ENCODE measurements around the gene CYP2E1. TPM values are rescaled to one million over a fixed set of nuclear protein-coding genes. Genes with fewer than 3 reads are reported as not detected.
"Not testable (repeated sequence)": the region's sequence is repeated elsewhere in the genome, so short reads cannot be mapped to it uniquely, and the experiment has no call there.

CYP2E1 gene
- total RNA-seq, 1 donor, result 1.8 TPM

GRCh38 chr10:133567609-133568286, 40.6 kb downstream of the CYP2E1 start:
- no peak for TF ChIP-seq CTCF (IDR thresholded peaks at IDR 0.05; ENCODE audit: extremely low read depth, low read depth, low read length)
- no peak overlapping the region for H3K27ac ChIP-seq (ENCODE audit: low read depth, low read length)
- H3K4me3 ChIP-seq (ENCODE audit: insufficient read depth, low read length), result no peak overlapping the region
- no peaks in the 10 kb centered on the region for H3K79me2 ChIP-seq (ENCODE audit: insufficient read depth, low read length)
- H4K20me1 ChIP-seq (ENCODE audit: insufficient read depth, low read length), result no peaks in the 10 kb centered on the region
- no peaks in the 10 kb centered on the region for H3K36me3 ChIP-seq (ENCODE audit: insufficient read depth, low read length)
- H3K4me2 ChIP-seq (ENCODE audit: insufficient read depth, low read length), result no peak overlapping the region
- no peak for DNase-seq (ENCODE audit: insufficient read length, low spot score, missing footprints)
- no peak overlapping the region for H2AFZ ChIP-seq (ENCODE audit: low read length)
- no peaks in the 10 kb centered on the region for H3K27me3 ChIP-seq (ENCODE audit: insufficient read depth, low read length)
- H3K9me3 ChIP-seq (ENCODE audit: low read depth, low read length), result no peaks in the 10 kb centered on the region
- H3K4me1 ChIP-seq (ENCODE audit: insufficient read depth, low read length), result no peaks in the 10 kb centered on the region

GRCh38 chr10:133568287-133568614, 41.1 kb downstream of the CYP2E1 start:
- H3K27me3 ChIP-seq (ENCODE audit: insufficient read depth, low read length), result no peaks in the 10 kb centered on the region
- no peak overlapping the region for H3K27ac ChIP-seq (ENCODE audit: low read depth, low read length)
- H3K79me2 ChIP-seq (ENCODE audit: insufficient read depth, low read length), result no peaks in the 10 kb centered on the region
- H3K4me3 ChIP-seq (ENCODE audit: insufficient read depth, low read length), result no peak overlapping the region
- no peak overlapping the region for H2AFZ ChIP-seq (ENCODE audit: low read length)
- peaks cover 3% of the 10 kb centered on the region for H3K9me3 ChIP-seq (ENCODE audit: low read depth, low read length)
- no peak overlapping the region for H3K4me2 ChIP-seq (ENCODE audit: insufficient read depth, low read length)
- H4K20me1 ChIP-seq (ENCODE audit: insufficient read depth, low read length), result no peaks in the 10 kb centered on the region
- no peak for DNase-seq (ENCODE audit: insufficient read length, low spot score, missing footprints)
- H3K4me1 ChIP-seq (ENCODE audit: insufficient read depth, low read length), result no peaks in the 10 kb centered on the region
- H3K36me3 ChIP-seq (ENCODE audit: insufficient read depth, low read length), result no peaks in the 10 kb centered on the region
- TF ChIP-seq CTCF (IDR thresholded peaks at IDR 0.05; ENCODE audit: extremely low read depth, low read depth, low read length), result no peak

GRCh38 chr10:133568831-133569527, 41.8 kb downstream of the CYP2E1 start:
- H3K4me2 ChIP-seq (ENCODE audit: insufficient read depth, low read length); H3K27ac ChIP-seq (ENCODE audit: low read depth, low read length); H3K27me3 ChIP-seq (ENCODE audit: insufficient read depth, low read length); H3K79me2 ChIP-seq (ENCODE audit: insufficient read depth, low read length); H3K36me3 ChIP-seq (ENCODE audit: insufficient read depth, low read length); H4K20me1 ChIP-seq (ENCODE audit: insufficient read depth, low read length); H3K9me3 ChIP-seq (ENCODE audit: low read depth, low read length); H2AFZ ChIP-seq (ENCODE audit: low read length); H3K4me3 ChIP-seq (ENCODE audit: insufficient read depth, low read length); DNase-seq (ENCODE audit: insufficient read length, low spot score, missing footprints); H3K4me1 ChIP-seq (ENCODE audit: insufficient read depth, low read length): not testable (repeated sequence)

GRCh38 chr10:133569801-133570200, 42.6 kb downstream of the CYP2E1 start:
- H3K4me1 ChIP-seq (ENCODE audit: insufficient read depth, low read length); H2AFZ ChIP-seq (ENCODE audit: low read length); H3K79me2 ChIP-seq (ENCODE audit: insufficient read depth, low read length); H3K4me2 ChIP-seq (ENCODE audit: insufficient read depth, low read length); H3K27ac ChIP-seq (ENCODE audit: low read depth, low read length); H3K36me3 ChIP-seq (ENCODE audit: insufficient read depth, low read length); H3K27me3 ChIP-seq (ENCODE audit: insufficient read depth, low read length); H4K20me1 ChIP-seq (ENCODE audit: insufficient read depth, low read length); H3K9me3 ChIP-seq (ENCODE audit: low read depth, low read length); H3K4me3 ChIP-seq (ENCODE audit: insufficient read depth, low read length): not testable (repeated sequence)
- peak; percentile 53 for DNase-seq (ENCODE audit: insufficient read length, low spot score, missing footprints)

- not testable (repeated sequence) for H3K4me1 ChIP-seq (ENCODE audit: insufficient read depth, low read length); H3K9me3 ChIP-seq (ENCODE audit: low read depth, low read length); H3K79me2 ChIP-seq (ENCODE audit: insufficient read depth, low read length); H3K4me2 ChIP-seq (ENCODE audit: insufficient read depth, low read length); H3K36me3 ChIP-seq (ENCODE audit: insufficient read depth, low read length); DNase-seq (ENCODE audit: insufficient read length, low spot score, missing footprints); H4K20me1 ChIP-seq (ENCODE audit: insufficient read depth, low read length); H2AFZ ChIP-seq (ENCODE audit: low read length); H3K4me3 ChIP-seq (ENCODE audit: insufficient read depth, low read length); H3K27me3 ChIP-seq (ENCODE audit: insufficient read depth, low read length); H3K27ac ChIP-seq (ENCODE audit: low read depth, low read length)
Observed at GRCh38 chr10:133572055-133572454, 44.9 kb downstream of the CYP2E1 start.

GRCh38 chr10:133573460-133573859, 46.3 kb downstream of the CYP2E1 start:
- H3K79me2 ChIP-seq (ENCODE audit: insufficient read depth, low read length); H3K9me3 ChIP-seq (ENCODE audit: low read depth, low read length); DNase-seq (ENCODE audit: insufficient read length, low spot score, missing footprints); H3K36me3 ChIP-seq (ENCODE audit: insufficient read depth, low read length); H3K27me3 ChIP-seq (ENCODE audit: insufficient read depth, low read length); H3K27ac ChIP-seq (ENCODE audit: low read depth, low read length); H3K4me2 ChIP-seq (ENCODE audit: insufficient read depth, low read length); H4K20me1 ChIP-seq (ENCODE audit: insufficient read depth, low read length); H2AFZ ChIP-seq (ENCODE audit: low read length); H3K4me1 ChIP-seq (ENCODE audit: insufficient read depth, low read length); H3K4me3 ChIP-seq (ENCODE audit: insufficient read depth, low read length): not testable (repeated sequence)

GRCh38 chr10:133577037-133577436, 49.9 kb downstream of the CYP2E1 start:
- not testable (repeated sequence) for H3K27me3 ChIP-seq (ENCODE audit: insufficient read depth, low read length); H3K36me3 ChIP-seq (ENCODE audit: insufficient read depth, low read length); H3K9me3 ChIP-seq (ENCODE audit: low read depth, low read length); H2AFZ ChIP-seq (ENCODE audit: low read length); DNase-seq (ENCODE audit: insufficient read length, low spot score, missing footprints); H3K27ac ChIP-seq (ENCODE audit: low read depth, low read length); H3K79me2 ChIP-seq (ENCODE audit: insufficient read depth, low read length); H4K20me1 ChIP-seq (ENCODE audit: insufficient read depth, low read length); H3K4me1 ChIP-seq (ENCODE audit: insufficient read depth, low read length); H3K4me2 ChIP-seq (ENCODE audit: insufficient read depth, low read length); H3K4me3 ChIP-seq (ENCODE audit: insufficient read depth, low read length)
